DND-41 (cell line): Measurements from ENCODE around the gene TOR3A.

Experiments
- ATAC-seq: fragments of 200-7000 bp; cut with Tn5 transposase; 3 replicates; pipeline ENCODE4 v1.9.1; 2021; ENCODE audit warnings: low read depth; ENCODE audit not compliant: insufficient read depth
- DNase-seq: peaks from one replicate; pipeline ENCODE4 v3.0.0-alpha.2; 2020
- H2AFZ ChIP-seq: 2 replicates; pipeline ENCODE4 v1.6.0; 2012; ENCODE audit warnings: low read depth, low read length
- H3K27ac ChIP-seq: 2 replicates; pipeline ENCODE4 v1.5.1; 2012; ENCODE audit warnings: low read length, inconsistent platforms
- H3K27me3 ChIP-seq: fragments of 200-600 bp; sonication (generic); 2 replicates; pipeline ENCODE4 v1.6.0; 2012; ENCODE audit warnings: low read length, mild to moderate bottlenecking, inconsistent platforms; ENCODE audit not compliant: insufficient read depth, poor library complexity
- H3K36me3 ChIP-seq: 2 replicates; pipeline ENCODE4 v1.5.1; 2012; ENCODE audit warnings: low read length, inconsistent platforms; ENCODE audit not compliant: insufficient read depth
- H3K4me1 ChIP-seq: 2 replicates; pipeline ENCODE4 v1.5.1; 2012; ENCODE audit warnings: mild to moderate bottlenecking, low read length; ENCODE audit not compliant: insufficient read depth
- H3K4me2 ChIP-seq: 2 replicates; pipeline ENCODE4 v1.6.0; 2012; ENCODE audit warnings: mild to moderate bottlenecking, moderate library complexity, low read length, inconsistent platforms; ENCODE audit not compliant: insufficient read depth
- H3K4me3 ChIP-seq, 2 experiments: fragments of 200-600 bp in 1 of 2; shearing (Covaris generic) in 1 of 2; 2 replicates each; pipeline ENCODE4 v1.5.1; 2012 to 2016; ENCODE audit warnings: inconsistent platforms in 2 of 2, low read length in 2 of 2, mild to moderate bottlenecking in 2 of 2, low read depth in 1 of 2, moderate library complexity in 1 of 2
- H3K79me2 ChIP-seq: 2 replicates; pipeline ENCODE4 v1.6.0; 2012; ENCODE audit warnings: low read length, inconsistent platforms; ENCODE audit not compliant: insufficient read depth
- H3K9ac ChIP-seq: 2 replicates; pipeline ENCODE4 v1.6.0; 2012; ENCODE audit warnings: low read depth, mild to moderate bottlenecking, inconsistent platforms, low read length, moderate library complexity
- H3K9me3 ChIP-seq: 2 replicates; pipeline ENCODE4 v1.5.1; 2012; ENCODE audit warnings: low read length, moderate library complexity, mild to moderate bottlenecking, inconsistent platforms; ENCODE audit not compliant: insufficient read depth, severe bottlenecking
- H4K20me1 ChIP-seq: 2 replicates; pipeline ENCODE4 v1.6.0; 2012; ENCODE audit warnings: low read length; ENCODE audit not compliant: insufficient read depth
- EZH2 ChIP-seq: IDR thresholded peaks from 3 replicates; pipeline ENCODE4 v1.6.1; 2012; ENCODE audit warnings: borderline replicate concordance, low read depth, mild to moderate bottlenecking, moderate library complexity, low read length, inconsistent platforms; ENCODE audit not compliant: severe bottlenecking
- TF ChIP-seq, protein P1 (sequence below): IDR thresholded peaks from 2 replicates; pipeline ENCODE4 v1.5.1; 2012; ENCODE audit warnings: borderline replicate concordance, low read length, moderate library complexity, mild to moderate bottlenecking; ENCODE audit not compliant: poor library complexity, severe bottlenecking; ENCODE audit errors: extremely low read depth

TOR3A gene

DNA sequence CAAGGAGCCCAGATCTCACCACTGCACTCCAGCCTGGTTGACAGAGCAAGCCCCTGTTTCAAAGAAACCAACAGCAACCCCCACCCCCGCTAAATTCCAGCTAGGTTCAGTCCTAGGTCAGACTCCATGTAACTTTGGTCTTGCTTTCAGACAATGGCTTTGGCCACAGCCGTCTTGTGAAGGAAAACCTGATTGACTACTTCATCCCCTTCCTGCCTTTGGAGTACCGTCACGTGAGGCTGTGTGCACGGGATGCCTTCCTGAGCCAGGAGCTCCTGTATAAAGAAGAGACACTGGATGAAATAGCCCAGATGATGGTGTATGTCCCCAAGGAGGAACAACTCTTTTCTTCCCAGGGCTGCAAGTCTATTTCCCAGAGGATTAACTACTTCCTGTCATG is 12.9 kb downstream of the TOR3A start:
- no peaks in the 10 kb centered on the region for H3K4me1 ChIP-seq
- DNase-seq, result no peak
- no peaks in the 10 kb centered on the region for H3K27me3 ChIP-seq
- no peak for TF ChIP-seq EZH2
- TF ChIP-seq, protein P1, sequence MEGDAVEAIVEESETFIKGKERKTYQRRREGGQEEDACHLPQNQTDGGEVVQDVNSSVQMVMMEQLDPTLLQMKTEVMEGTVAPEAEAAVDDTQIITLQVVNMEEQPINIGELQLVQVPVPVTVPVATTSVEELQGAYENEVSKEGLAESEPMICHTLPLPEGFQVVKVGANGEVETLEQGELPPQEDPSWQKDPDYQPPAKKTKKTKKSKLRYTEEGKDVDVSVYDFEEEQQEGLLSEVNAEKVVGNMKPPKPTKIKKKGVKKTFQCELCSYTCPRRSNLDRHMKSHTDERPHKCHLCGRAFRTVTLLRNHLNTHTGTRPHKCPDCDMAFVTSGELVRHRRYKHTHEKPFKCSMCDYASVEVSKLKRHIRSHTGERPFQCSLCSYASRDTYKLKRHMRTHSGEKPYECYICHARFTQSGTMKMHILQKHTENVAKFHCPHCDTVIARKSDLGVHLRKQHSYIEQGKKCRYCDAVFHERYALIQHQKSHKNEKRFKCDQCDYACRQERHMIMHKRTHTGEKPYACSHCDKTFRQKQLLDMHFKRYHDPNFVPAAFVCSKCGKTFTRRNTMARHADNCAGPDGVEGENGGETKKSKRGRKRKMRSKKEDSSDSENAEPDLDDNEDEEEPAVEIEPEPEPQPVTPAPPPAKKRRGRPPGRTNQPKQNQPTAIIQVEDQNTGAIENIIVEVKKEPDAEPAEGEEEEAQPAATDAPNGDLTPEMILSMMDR, result no peak
- H2AFZ ChIP-seq, result no peak overlapping the region
- H3K9ac ChIP-seq, result no peak overlapping the region
- no peak overlapping the region for H3K4me2 ChIP-seq
- peaks cover 14% of the 10 kb centered on the region for H4K20me1 ChIP-seq
- ATAC-seq, result no peak
- H3K9me3 ChIP-seq, result no peaks in the 10 kb centered on the region
- no peak overlapping the region for H3K27ac ChIP-seq
- H3K36me3 ChIP-seq, result peaks cover 81% of the 10 kb centered on the region
- H3K79me2 ChIP-seq, result peaks cover 2% of the 10 kb centered on the region; the same call in 1 of the 2 replicates
- no peak overlapping the region for H3K4me3 ChIP-seq

GRCh38 chr1:179095377-179095776 is 13.5 kb downstream of the TOR3A start:
- Histone ChIP-seq H4K20me1 (peaks cover 14% of the 10 kb centered on the region), H3K79me2 (peaks cover 1% of the 10 kb centered on the region; the same call in 1 of the 2 replicates), H3K27ac (no peak overlapping the region), H3K9me3 (no peaks in the 10 kb centered on the region), H3K4me1 (no peaks in the 10 kb centered on the region), H3K27me3 (no peaks in the 10 kb centered on the region), H3K4me2 (no peak overlapping the region), H3K9ac (no peak overlapping the region), H2AFZ (no peak overlapping the region), H3K36me3 (peaks cover 76% of the 10 kb centered on the region), H3K4me3 (no peak overlapping the region)
- DNase-seq, result no peak
- no peak for ATAC-seq
- TF ChIP-seq EZH2, result no peak
- TF ChIP-seq, protein P1, result no peak

DNA sequence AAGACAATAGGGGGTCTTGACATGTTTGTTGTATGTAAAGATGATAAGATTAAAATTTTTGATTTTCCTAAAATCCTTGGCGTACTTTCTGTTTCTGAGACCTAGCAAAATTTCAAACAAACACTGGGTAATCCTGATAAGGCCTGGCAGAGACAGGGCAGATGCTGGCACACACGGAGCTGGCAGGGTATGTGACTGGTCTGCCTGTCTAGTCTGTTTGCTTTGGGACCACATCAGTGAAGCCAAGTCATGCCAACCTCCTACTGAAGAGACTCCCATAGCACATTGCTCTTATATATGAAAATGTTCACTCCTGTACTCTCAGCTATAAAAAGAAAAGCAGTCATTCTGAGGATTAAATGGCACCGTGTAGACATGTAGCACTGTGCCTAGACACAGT is 14.1 kb downstream of the TOR3A start:
- no peak overlapping the region for H3K27ac ChIP-seq
- H2AFZ ChIP-seq, result no peak overlapping the region
- H3K27me3 ChIP-seq, result no peaks in the 10 kb centered on the region
- H4K20me1 ChIP-seq, result peaks cover 14% of the 10 kb centered on the region
- H3K9ac ChIP-seq, result no peak overlapping the region
- H3K4me1 ChIP-seq, result no peaks in the 10 kb centered on the region
- no peaks in the 10 kb centered on the region; the same call in 1 of the 2 replicates for H3K79me2 ChIP-seq
- H3K36me3 ChIP-seq, result peaks cover 70% of the 10 kb centered on the region
- ATAC-seq, result no peak
- TF ChIP-seq, protein P1, result no peak
- TF ChIP-seq EZH2, result no peak
- DNase-seq, result no peak
- H3K4me3 ChIP-seq, result no peak overlapping the region
- no peaks in the 10 kb centered on the region for H3K9me3 ChIP-seq
- no peak overlapping the region for H3K4me2 ChIP-seq

GRCh38 chr1:179099891-179100290 is 18.0 kb downstream of the TOR3A start:
- no peaks in the 10 kb centered on the region for H3K79me2 ChIP-seq
- H3K9me3 ChIP-seq, result no peaks in the 10 kb centered on the region
- H2AFZ ChIP-seq, result no peak overlapping the region
- H3K9ac ChIP-seq, result no peak overlapping the region
- no peak overlapping the region for H3K4me2 ChIP-seq
- TF ChIP-seq, protein P1, result no peak
- no peak for TF ChIP-seq EZH2
- no peak for DNase-seq
- no peaks in the 10 kb centered on the region for H3K4me1 ChIP-seq
- H3K27me3 ChIP-seq, result no peaks in the 10 kb centered on the region
- H3K36me3 ChIP-seq, result peaks cover 33% of the 10 kb centered on the region
- H3K4me3 ChIP-seq, result no peak overlapping the region
- no peak overlapping the region for H3K27ac ChIP-seq
- H4K20me1 ChIP-seq, result no peaks in the 10 kb centered on the region; the same call in 1 of the 2 replicates
- ATAC-seq, result no peak
